Gastroesophageal sphincter (tissue), 4 donors: ENCODE measurements around the gene AGTPBP1. TPM values are rescaled to one million over a fixed set of nuclear protein-coding genes. Genes with fewer than 3 reads are reported as not detected.

Experiments used
- ATAC-seq: fragments of 150-250 bp; one replicate; pipeline ENCODE4 v1.9.1; 2016; ENCODE audit warnings: mild to moderate bottlenecking, moderate library complexity
- H3K27ac ChIP-seq, 4 donors: fragments of 200-600 bp; sonication (generic) in 3 of 4; 1 replicate in 3 of 4; 2 replicates in 1 of 4; pipeline ENCODE4 v1.5.1; 2016 to 2019
- H3K27me3 ChIP-seq: fragments of 200-600 bp; sonication (generic); one replicate; pipeline ENCODE4 v1.5.1; 2019
- H3K36me3 ChIP-seq, 2 donors: fragments of 200-600 bp; sonication (generic); one replicate each; pipeline ENCODE4 v1.5.1; 2019; ENCODE audit warnings: control low read depth in 1 of 2
- H3K4me1 ChIP-seq, 3 donors: fragments of 200-600 bp; sonication (generic); 1 replicate in 2 of 3; 2 replicates in 1 of 3; pipeline ENCODE4 v1.5.1; 2016 to 2019; ENCODE audit warnings: control low read depth in 2 of 3
- H3K4me3 ChIP-seq, 2 donors: fragments of 200-600 bp; sonication (generic); one replicate each; pipeline ENCODE4 v1.5.1; 2019; ENCODE audit warnings: mild to moderate bottlenecking in 1 of 2, moderate library complexity in 1 of 2
- H3K9me3 ChIP-seq, 3 donors: fragments of 200-600 bp; sonication (generic); one replicate each; pipeline ENCODE4 v1.5.1; 2017 to 2019; ENCODE audit warnings: control low read depth in 2 of 3
- EP300 ChIP-seq: sonication (generic); formaldehyde crosslinking; IDR thresholded peaks from one replicate; pipeline ENCODE4 v1.6.1; 2017; ENCODE audit warnings: antibody characterized with exemption, mild to moderate bottlenecking
- POLR2A ChIP-seq, 2 donors: fragments of 450-650 bp; IDR thresholded peaks; one replicate each; pipeline ENCODE4 v1.6.1; 2017; ENCODE audit warnings: antibody characterized with exemption in 2 of 2, mild to moderate bottlenecking in 2 of 2, moderate library complexity in 1 of 2
- POLR2AphosphoS5 ChIP-seq: sonication (generic); formaldehyde crosslinking; IDR thresholded peaks from one replicate; pipeline ENCODE4 v1.6.1; 2017; ENCODE audit warnings: antibody characterized with exemption
- WGBS, 2 donors: methylation state at CpG; one replicate each; pipeline ENCODE4 v1.1.5; 2018; ENCODE audit warnings: low coverage in 1 of 2; 5-methylcytosine and 5-hydroxymethylcytosine counted together
- total RNA-seq, 4 donors: library from RNA; depleted of rRNA; stranded (reverse); fragments of >200 nt; gene quantifications; one replicate each; pipeline ENCODE4 v1.1.0, GENCODE V29; 2016
- TF ChIP-seq, protein P1 (sequence below), 4 experiments: fragments of 200-600 bp in 2 of 4; fragments of 450-650 bp in 2 of 4; sonication (generic) in 1 of 4; IDR thresholded peaks; one replicate each; pipeline ENCODE4 v1.5.1; 2017 to 2019; ENCODE audit warnings: antibody characterized with exemption in 4 of 4, mild to moderate bottlenecking in 2 of 4, moderate library complexity in 2 of 4

AGTPBP1 gene
- total RNA-seq, 4 donors from 2014 or later: 15.3 to 29.7 (median 19.1) TPM

DNA sequence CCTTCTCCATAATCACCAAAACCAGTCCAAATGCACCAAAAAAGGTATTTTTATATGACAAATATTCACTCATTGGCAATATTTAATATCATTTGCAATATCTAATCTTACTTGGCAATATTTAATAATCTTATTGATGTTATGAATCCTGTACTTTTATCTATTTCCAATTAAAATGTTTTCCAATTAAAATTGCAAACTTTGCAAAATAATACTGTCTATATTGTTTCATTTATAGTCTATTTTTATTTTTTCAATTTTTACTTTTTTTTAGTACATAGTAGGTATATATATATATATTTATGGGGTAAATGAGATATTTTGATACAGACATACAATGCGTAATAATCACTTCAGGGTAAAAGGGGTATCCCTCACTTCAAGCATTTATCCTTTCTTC, 109.9 kb downstream of the AGTPBP1 start:
- 89 to 100% methylated on average over 1 of the region's 1 CpG for WGBS, 2 donors
- H3K27ac ChIP-seq: no peak overlapping the region
- no peaks in the 10 kb centered on the region for H3K27me3 ChIP-seq
- H3K4me3 ChIP-seq: no peak overlapping the region
- peaks cover 0 to 20% of the 10 kb centered on the region in 2 donors for H3K36me3 ChIP-seq
- ATAC-seq: no peak
- no peak for TF ChIP-seq EP300
- TF ChIP-seq POLR2AphosphoS5: no peak
- TF ChIP-seq, protein P1, sequence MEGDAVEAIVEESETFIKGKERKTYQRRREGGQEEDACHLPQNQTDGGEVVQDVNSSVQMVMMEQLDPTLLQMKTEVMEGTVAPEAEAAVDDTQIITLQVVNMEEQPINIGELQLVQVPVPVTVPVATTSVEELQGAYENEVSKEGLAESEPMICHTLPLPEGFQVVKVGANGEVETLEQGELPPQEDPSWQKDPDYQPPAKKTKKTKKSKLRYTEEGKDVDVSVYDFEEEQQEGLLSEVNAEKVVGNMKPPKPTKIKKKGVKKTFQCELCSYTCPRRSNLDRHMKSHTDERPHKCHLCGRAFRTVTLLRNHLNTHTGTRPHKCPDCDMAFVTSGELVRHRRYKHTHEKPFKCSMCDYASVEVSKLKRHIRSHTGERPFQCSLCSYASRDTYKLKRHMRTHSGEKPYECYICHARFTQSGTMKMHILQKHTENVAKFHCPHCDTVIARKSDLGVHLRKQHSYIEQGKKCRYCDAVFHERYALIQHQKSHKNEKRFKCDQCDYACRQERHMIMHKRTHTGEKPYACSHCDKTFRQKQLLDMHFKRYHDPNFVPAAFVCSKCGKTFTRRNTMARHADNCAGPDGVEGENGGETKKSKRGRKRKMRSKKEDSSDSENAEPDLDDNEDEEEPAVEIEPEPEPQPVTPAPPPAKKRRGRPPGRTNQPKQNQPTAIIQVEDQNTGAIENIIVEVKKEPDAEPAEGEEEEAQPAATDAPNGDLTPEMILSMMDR (IDR thresholded peaks at IDR 0.05): no peak
- no peak for TF ChIP-seq POLR2A (IDR thresholded peaks at IDR 0.05)
- no peaks in the 10 kb centered on the region for H3K4me1 ChIP-seq
- no peaks in the 10 kb centered on the region for H3K9me3 ChIP-seq

DNA sequence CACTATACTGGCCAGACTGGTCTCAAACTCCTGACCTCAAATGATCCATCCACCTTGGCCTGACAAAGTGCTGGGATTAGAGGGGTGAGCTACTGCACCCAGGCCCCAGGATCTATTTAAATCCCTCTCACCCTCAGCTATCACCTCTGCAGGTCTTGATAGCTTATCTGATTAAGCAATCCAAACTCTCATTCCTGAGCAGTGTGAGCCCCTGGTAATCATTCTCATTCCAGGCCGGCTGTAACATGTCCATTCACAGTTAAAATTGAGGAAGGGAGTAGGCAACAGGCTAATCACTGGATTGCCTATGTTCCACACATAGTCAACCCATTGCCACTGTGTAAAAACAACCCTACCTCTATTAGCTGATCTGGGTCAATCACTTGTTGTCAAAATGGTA, 111.1 kb downstream of the AGTPBP1 start:
- 100% methylated on average over 1 of the region's 1 CpG for WGBS, 2 donors
- H3K4me1 ChIP-seq: no peaks in the 10 kb centered on the region
- peaks cover 0 to 20% of the 10 kb centered on the region in 2 donors for H3K36me3 ChIP-seq
- no peaks in the 10 kb centered on the region for H3K27me3 ChIP-seq
- H3K4me3 ChIP-seq: no peak overlapping the region
- no peak for ATAC-seq
- H3K9me3 ChIP-seq: no peaks in the 10 kb centered on the region
- no peak overlapping the region for H3K27ac ChIP-seq
- TF ChIP-seq POLR2AphosphoS5: no peak
- TF ChIP-seq POLR2A (IDR thresholded peaks at IDR 0.05): no peak
- no peak for TF ChIP-seq EP300
- TF ChIP-seq, protein P1 (IDR thresholded peaks at IDR 0.05): no peak

DNA sequence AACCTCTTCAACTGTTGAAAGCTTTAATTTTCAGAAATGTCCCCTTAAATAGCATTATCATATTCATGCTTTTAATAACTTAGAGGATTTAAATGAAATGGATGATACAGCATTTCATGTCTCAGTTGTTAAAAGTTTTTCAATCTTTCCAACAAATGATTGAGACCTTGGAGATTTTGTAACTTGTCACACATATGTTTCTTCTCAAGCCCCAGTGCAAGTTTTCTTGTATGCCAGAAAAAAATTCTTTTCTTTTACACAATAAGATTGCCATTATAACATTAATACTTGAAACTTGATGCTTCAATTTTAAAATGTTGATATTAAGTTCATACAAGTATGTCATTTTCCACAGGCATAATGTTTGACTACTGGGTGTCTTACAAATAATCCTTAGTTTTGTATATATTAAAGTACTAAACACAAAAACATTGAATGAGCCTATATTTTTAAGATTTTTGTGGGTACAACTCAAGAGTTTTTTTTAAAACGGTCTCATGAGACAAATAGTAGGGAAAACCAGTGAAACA, 124.5 kb downstream of the AGTPBP1 start:
- H3K9me3 ChIP-seq: no peaks in the 10 kb centered on the region
- H3K27ac ChIP-seq: no peak overlapping the region
- TF ChIP-seq EP300: no peak
- TF ChIP-seq POLR2A (IDR thresholded peaks at IDR 0.05): no peak
- TF ChIP-seq POLR2AphosphoS5: no peak
- TF ChIP-seq, protein P1 (IDR thresholded peaks at IDR 0.05): no peak
- H3K4me3 ChIP-seq: no peak overlapping the region
- H3K27me3 ChIP-seq: no peaks in the 10 kb centered on the region
- ATAC-seq: no peak
- 60 to 73% methylated on average over 1 of the region's 1 CpG for WGBS, 2 donors
- H3K36me3 ChIP-seq: no peaks in the 10 kb centered on the region
- H3K4me1 ChIP-seq: no peaks in the 10 kb centered on the region

DNA sequence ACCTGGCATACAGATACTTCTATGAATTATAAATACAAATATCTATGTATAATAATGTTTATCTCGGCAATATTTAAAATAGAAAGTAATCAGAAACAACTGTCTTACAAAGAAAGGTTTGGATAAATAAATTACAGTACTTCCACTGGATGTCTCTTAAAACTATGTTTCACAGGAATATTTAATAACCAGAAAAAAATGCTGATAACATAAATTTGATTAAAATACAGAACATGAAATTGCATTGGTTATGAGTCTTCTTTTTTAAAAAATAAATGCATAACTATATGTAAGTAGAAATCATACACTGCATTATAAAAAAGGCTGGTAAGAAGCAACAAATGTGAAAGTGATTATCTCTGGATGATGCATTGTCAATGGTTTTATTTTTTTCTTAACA, 126.0 kb downstream of the AGTPBP1 start:
- no peak for ATAC-seq

More for the DNA sequence above, 126.0 kb downstream of the AGTPBP1 start:
- Histone ChIP-seq H3K4me3 (no peak overlapping the region), H3K27me3 (no peaks in the 10 kb centered on the region), H3K9me3 (no peaks in the 10 kb centered on the region), H3K27ac (no peak overlapping the region), H3K36me3 (no peaks in the 10 kb centered on the region), H3K4me1 (no peaks in the 10 kb centered on the region)
- TF ChIP-seq EP300 (no peak), POLR2AphosphoS5 (no peak), POLR2A (IDR thresholded peaks at IDR 0.05) (no peak)
- TF ChIP-seq, protein P1 (IDR thresholded peaks at IDR 0.05): no peak
- 64 to 83% methylated on average over 1 of the region's 1 CpG for whole genome bisulfite sequencing, 2 donors
